PC-3 (cell line): ENCODE data around the gene DNM3.

Source experiments
- CTCF ChIP-seq: fragments of 300-600 bp; sonication (generic); conservative IDR thresholded peaks from 2 replicates; pipeline ENCODE4 v1.5.1; 2017; ENCODE audit warnings: antibody characterized with exemption, low read depth, mild to moderate bottlenecking, low read length
- EZH2 ChIP-seq: fragments of 300-600 bp; sonication (generic); IDR thresholded peaks from one replicate; pipeline ENCODE4 v1.6.1; 2017; ENCODE audit warnings: antibody characterized with exemption, mild to moderate bottlenecking, low read length; ENCODE audit not compliant: unreplicated experiment

DNA sequence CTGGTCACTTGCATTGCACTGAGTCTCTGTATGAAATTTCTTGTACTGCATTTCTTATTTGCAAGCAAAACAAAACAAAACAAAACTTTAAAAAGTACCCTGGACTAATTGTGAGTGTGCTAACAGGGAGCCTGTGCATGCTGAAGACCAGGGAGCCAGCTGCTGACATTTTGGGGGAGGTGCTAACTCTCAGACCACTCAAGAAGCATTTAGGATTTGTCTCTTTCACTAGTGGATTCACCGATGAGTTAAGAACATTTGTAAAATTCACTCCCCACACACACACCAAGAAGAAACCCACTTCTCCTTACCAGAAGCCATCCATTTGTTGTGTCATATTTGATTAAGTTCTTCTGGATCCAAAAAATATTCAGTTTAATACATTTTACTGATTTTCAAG lies 483.5 kb downstream of the DNM3 start:
- TF ChIP-seq CTCF, result no peak
- no peak for TF ChIP-seq EZH2
